ENCODE data around the gene DYNLT4. TPM values are rescaled to one million over a fixed set of nuclear protein-coding genes. Genes with fewer than 3 reads are reported as not detected.
A peak's percentile ranks its signal among the peaks of the same experiment; 100 is the strongest.

DYNLT4 gene
- total and polyA plus RNA-seq, 2 of the 13 experiments (the other 11 are each of a cell fraction or from before 2014, with no cell fraction given), result 0.77 TPM; not detected in 1

GRCh38 chr1:44808938-44809917 is 2.1 kb upstream of the DYNLT4 start (continued):
- TF ChIP-seq ZHX1 (CRISPR knock-in tag; IDR thresholded peaks at IDR 0.05; ENCODE audit: low read depth) (no peak), MAFK (conservative IDR thresholded peaks at IDR 0.05 in 1 of 2, IDR thresholded peaks at IDR 0.05 in 1 of 2; ENCODE audit: low read length in 2 of 2) (peak; percentile 55 to 84), THRA (CRISPR knock-in tag; IDR thresholded peaks at IDR 0.05; ENCODE audit: borderline replicate concordance) (no peak)
